Stimulated activated CD8-positive, alpha-beta memory T cell treated with anti-CD3 and anti-CD28 coated beads, Interleukin-15, amount 100 ng/mL, for 48 hours (primary cell): Measurements from ENCODE around the gene COL9A3.
"Not testable (repeated sequence)": the region's sequence is repeated elsewhere in the genome, so short reads cannot be mapped to it uniquely, and the experiment has no call there.

Experiments
- DNase-seq, 2 donors: peaks; one replicate each; pipeline ENCODE4 v3.0.0-alpha.2; 2020; ENCODE audit warnings: low read depth in 2 of 2

Gene COL9A3

GRCh38 chr20:62835931-62836861, 19.3 kb downstream of the COL9A3 start:
- DNase-seq = no peak

- DNase-seq = no peak
Measured at GRCh38 chr20:62836967-62837490, 20.2 kb downstream of the COL9A3 start.

GRCh38 chr20:62837790-62838127, 20.9 kb downstream of the COL9A3 start:
- DNase-seq = no peak

- DNase-seq = no peak
Measured at GRCh38 chr20:62838128-62838891, 21.5 kb downstream of the COL9A3 start.

- DNase-seq = no peak
Measured at GRCh38 chr20:62839261-62839660, 22.4 kb downstream of the COL9A3 start.

GRCh38 chr20:62839816-62840215, 23.0 kb downstream of the COL9A3 start:
- no peak for DNase-seq

- no peak for DNase-seq
Measured at GRCh38 chr20:62840244-62841197, 23.7 kb downstream of the COL9A3 start.

- DNase-seq = no peak
Measured at GRCh38 chr20:62841705-62842212, 24.9 kb downstream of the COL9A3 start.

GRCh38 chr20:62843656-62844055, 26.8 kb downstream of the COL9A3 start:
- no peak for DNase-seq

GRCh38 chr20:62844182-62844581, 27.3 kb downstream of the COL9A3 start:
- DNase-seq = no peak

- no peak for DNase-seq
Measured at GRCh38 chr20:62845416-62846160, 28.7 kb downstream of the COL9A3 start.

- DNase-seq = no peak
Measured at GRCh38 chr20:62846166-62846890, 29.5 kb downstream of the COL9A3 start.

- not testable (repeated sequence) for DNase-seq
Measured at GRCh38 chr20:62848917-62849316, 32.1 kb downstream of the COL9A3 start.

- no peak for DNase-seq
Measured at GRCh38 chr20:62849431-62849830, 32.6 kb downstream of the COL9A3 start.

GRCh38 chr20:62850333-62850974, 33.6 kb downstream of the COL9A3 start:
- no peak for DNase-seq

- DNase-seq = no peak
Measured at GRCh38 chr20:62852196-62852595, 35.3 kb downstream of the COL9A3 start.

GRCh38 chr20:62852841-62853240, 36.0 kb downstream of the COL9A3 start:
- DNase-seq = no peak

- DNase-seq = not testable (repeated sequence)
Measured at GRCh38 chr20:62853304-62853703, 36.5 kb downstream of the COL9A3 start.

- DNase-seq = no peak
Measured at GRCh38 chr20:62854121-62854520, 37.3 kb downstream of the COL9A3 start.
